SK-N-SH treated with all-trans-retinoic acid at 6 μM for 48 hours (cell line): ENCODE measurements around the gene GSTP1.

Source experiments
- CSDC2 ChIP-seq: fragments of 250-450 bp; sonication (Bioruptor Pico); IDR thresholded peaks from 2 replicates; pipeline ENCODE4 v1.5.0; 2020; ENCODE audit warnings: mild to moderate bottlenecking, moderate library complexity
- OSR1 ChIP-seq: fragments of 250-450 bp; sonication (Bioruptor Pico); IDR thresholded peaks from 2 replicates; pipeline ENCODE4 v1.8.0; 2022; ENCODE audit warnings: moderate library complexity, mild to moderate bottlenecking, inconsistent platforms
- PATZ1 ChIP-seq: fragments of 250-450 bp; sonication (Bioruptor Pico); IDR thresholded peaks from 2 replicates; pipeline ENCODE4 v1.8.0; 2020; ENCODE audit warnings: mild to moderate bottlenecking, moderate library complexity, borderline replicate concordance
- ZNF8 ChIP-seq: fragments of 450-650 bp; formaldehyde crosslinking; IDR thresholded peaks from 2 replicates; pipeline ENCODE4 v1.5.0; 2020; ENCODE audit warnings: mild to moderate bottlenecking, moderate library complexity
- TF ChIP-seq, protein P1 (sequence below): fragments of 250-450 bp; sonication (Bioruptor Pico); IDR thresholded peaks from 2 replicates; pipeline ENCODE4 v1.8.0; 2021; ENCODE audit warnings: low read depth, mild to moderate bottlenecking, moderate library complexity, borderline replicate concordance

DNA sequence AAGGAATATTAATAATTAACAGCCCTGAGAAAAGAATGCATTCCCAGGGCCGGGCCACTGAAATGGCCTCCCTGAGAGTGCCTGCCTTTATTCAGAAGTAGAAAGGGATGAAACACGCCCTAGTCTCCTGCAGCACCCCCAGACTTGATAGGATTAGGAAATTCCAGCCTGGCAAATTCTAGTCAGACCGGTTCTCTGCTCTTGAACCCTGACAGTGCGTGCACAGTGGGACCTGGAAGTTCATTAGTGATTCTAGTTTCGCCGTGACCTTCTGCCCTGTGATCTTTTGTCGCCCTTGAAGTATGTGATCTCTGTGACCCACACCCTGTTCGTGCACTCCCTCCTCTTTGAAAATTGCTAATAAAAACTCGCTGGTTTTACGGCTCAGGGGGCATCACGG lies 2.1 kb upstream of the GSTP1 start:
- no peak for TF ChIP-seq CSDC2
- TF ChIP-seq, protein P1, sequence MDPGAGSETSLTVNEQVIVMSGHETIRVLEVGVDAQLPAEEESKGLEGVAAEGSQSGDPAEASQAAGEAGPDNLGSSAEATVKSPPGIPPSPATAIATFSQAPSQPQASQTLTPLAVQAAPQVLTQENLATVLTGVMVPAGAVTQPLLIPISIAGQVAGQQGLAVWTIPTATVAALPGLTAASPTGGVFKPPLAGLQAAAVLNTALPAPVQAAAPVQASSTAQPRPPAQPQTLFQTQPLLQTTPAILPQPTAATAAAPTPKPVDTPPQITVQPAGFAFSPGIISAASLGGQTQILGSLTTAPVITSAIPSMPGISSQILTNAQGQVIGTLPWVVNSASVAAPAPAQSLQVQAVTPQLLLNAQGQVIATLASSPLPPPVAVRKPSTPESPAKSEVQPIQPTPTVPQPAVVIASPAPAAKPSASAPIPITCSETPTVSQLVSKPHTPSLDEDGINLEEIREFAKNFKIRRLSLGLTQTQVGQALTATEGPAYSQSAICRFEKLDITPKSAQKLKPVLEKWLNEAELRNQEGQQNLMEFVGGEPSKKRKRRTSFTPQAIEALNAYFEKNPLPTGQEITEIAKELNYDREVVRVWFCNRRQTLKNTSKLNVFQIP (CRISPR knock-in tag), result no peak
- TF ChIP-seq ZNF8, result no peak
- no peak for TF ChIP-seq OSR1
- TF ChIP-seq PATZ1 (CRISPR knock-in tag), result no peak
